ENCODE measurements around the gene HHIPL1. TPM values are rescaled to one million over a fixed set of nuclear protein-coding genes. Genes with fewer than 3 reads are reported as not detected.
A peak's percentile ranks its signal among the peaks of the same experiment; 100 is the strongest.

HHIPL1 gene
- total RNA-seq, 1 donor from 2014 or later = 1.4 TPM

DNA sequence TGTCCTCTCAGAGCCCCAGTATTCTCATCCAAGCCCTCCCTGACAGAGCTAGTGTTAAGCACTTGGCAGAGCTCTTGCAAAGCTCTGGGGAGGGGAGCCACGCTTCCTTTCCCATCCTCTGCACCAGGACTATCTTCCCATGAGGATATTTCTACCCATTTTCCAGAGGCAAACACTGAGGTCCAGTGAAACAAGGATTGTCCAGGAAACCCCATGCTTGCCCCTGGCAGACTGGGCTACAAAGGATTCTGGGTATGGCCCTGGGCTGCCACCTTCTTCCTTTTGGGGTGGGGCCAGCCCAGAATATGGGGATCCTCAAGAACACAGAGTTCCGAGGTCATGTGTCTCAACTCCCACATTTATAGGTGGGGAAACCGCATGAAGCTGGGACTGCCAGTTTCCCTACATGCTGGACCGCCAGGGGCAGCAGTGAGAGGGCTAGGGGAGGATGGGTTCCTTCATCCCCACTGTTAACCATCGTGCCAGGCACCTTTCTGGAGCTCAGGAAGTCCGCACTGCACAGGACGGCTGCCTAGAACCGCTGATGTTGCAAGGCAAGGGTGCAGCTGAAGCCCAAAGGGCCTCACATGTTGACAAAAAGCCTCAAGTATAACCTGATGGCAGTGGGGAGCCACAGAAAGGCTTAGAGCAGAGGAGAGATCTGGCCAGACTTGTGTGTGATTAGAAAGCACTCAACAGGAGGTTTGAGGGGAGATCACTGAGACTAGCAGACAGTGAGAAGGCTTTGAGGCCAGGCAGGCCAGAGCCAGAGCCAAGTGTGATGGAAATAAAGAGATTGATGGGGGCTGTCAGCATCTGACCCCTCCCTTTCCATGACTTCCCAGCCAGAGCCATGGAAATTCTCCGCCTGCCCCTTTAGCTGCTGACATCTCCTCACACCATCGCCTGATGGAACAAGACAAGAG, 35.4 kb upstream of the HHIPL1 start:
- no peak for DNase-seq (ENCODE audit: low read depth in 2 of 2)

- no peak for DNase-seq (ENCODE audit: low read depth in 2 of 2)
Measured at GRCh38 chr14:99611646-99612045, 33.3 kb upstream of the HHIPL1 start.

DNA sequence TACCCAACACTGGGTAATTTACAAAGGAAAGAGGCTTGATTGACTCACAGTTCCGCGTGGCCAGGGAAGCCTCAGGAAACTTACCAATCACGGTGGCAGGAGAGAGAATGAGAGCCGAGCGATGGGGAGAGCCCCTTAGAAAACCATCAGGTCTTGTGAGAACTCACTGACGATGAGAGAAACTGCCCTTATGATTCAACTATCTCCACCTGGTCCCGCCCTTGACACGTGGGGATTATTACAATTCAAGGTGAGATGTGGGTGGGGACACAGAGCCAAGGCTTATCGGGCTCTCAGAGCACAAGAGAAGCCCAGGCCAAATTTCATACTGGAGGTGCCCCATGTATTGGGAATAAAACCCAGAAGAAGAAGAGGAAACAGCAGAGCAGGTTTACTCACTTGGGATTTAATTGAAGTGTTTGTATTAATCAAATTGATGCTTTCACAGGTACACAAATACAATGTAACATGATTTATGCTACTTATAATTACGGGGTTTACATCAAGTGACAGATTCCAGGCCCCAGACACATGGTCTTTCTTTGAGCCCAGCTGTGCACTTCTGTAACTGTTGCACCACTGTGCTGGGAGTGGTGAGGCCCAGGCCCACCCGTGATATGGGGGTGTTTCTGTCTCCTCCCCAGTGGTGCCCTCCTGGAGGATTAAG, 32.7 kb upstream of the HHIPL1 start:
- no peak for DNase-seq (ENCODE audit: low read depth in 2 of 2)

GRCh38 chr14:99612738-99613330, 32.1 kb upstream of the HHIPL1 start:
- DNase-seq (ENCODE audit: low read depth in 2 of 2) = no peak

DNA sequence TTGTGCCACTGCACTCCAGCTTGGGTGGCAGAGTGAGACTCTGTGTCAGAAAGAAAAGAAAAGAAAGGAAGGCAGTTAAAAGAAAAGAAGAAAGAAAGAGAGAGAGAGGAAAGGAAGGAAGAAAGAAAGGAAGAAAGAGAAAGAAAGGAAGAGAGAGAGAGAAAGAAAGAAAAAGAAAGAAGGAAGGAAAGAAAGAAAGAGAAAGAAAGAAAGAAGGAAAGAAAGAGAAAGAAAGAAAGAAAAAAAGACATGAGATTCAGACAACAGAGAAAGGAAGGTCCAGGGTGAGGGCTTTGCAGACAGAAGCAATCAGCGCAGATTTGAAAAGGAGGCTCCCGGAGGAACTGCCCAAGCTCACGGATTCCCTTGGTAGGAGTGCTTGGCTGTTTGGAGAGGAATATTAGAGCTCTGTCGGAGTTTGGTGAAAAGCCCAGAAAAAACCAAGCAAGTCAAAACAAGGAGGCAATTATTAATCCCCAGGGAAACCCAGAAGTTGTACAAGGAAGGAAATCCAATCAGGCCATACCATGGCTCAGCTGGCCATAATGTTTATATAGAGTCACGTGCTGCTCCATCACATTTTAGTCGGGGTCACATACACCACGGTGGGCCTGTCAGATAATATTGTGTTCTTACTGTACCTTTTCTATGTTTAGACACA, 29.3 kb upstream of the HHIPL1 start:
- DNase-seq (ENCODE audit: low read depth in 2 of 2) = peak in 1 of 2 donors; percentile 81

DNA sequence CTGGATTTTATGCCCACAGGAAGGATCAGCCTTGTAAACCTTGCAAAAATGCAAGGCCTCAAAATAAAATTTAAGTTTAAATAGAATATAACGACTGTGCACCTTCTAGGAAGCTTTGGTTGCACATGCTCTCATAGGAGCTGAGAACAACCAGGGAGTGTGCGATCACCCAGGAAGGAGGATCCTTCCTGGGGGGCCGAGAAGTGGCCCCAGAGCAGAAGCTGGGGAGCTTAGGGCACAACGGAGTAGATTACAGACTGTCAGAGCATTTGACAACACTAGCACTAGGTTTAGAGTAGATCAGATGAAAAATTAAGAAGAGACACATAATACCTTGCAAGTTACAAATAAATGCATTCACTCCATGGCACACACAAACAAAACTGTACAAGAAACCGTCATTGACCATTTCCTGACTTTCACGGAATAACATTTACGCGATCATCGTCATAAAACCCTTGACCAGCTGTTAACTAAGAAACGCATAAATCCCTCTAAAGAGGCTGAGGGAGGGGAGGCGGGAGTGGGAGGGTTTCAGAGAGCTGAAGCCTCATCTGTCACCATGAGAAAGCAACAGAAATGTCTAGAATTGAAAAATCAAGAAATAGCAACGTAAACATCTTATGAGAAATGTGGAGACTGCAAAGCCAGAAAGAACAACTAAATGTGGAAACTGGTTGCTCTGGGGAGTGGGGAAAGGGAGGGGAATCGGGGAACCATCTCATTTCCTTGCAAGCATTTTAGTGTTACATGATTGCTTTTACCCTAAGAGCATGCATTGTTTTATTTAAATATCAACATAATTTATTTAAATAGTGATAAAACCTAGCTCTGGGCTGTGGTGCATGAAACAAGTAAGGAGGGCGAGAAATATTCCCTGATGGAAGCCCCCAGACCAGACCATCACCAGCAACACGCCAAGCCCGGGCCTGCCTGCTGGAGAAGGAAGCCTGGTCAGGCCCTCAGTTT, 27.8 kb upstream of the HHIPL1 start:
- DNase-seq (ENCODE audit: low read depth in 2 of 2) = no peak

GRCh38 chr14:99619835-99620834, 24.8 kb upstream of the HHIPL1 start:
- peak; percentile 74 to 90 for DNase-seq (ENCODE audit: low read depth in 2 of 2)

DNA sequence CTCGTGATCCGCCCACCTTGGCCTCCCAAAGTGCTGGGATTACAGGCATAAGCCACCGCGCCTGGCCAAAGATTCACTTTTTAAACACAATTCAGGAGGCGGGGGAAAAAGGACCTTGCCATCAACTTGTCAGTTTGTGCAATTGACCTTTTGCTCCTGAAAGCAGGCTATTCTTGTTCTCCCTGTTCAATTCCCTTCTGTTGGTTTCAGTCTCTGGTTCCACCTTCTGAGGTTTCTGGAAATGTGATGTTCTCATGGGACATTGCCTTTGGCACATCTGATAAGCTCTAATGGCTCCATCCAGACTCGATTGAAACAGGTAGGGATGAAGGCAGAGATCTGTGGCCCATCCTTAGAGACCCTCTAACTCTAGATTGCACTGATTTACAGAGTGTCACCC, 23.0 kb upstream of the HHIPL1 start:
- no peak for DNase-seq (ENCODE audit: low read depth in 2 of 2)

GRCh38 chr14:99624024-99624423, 20.9 kb upstream of the HHIPL1 start:
- no peak for DNase-seq (ENCODE audit: low read depth in 2 of 2)

DNA sequence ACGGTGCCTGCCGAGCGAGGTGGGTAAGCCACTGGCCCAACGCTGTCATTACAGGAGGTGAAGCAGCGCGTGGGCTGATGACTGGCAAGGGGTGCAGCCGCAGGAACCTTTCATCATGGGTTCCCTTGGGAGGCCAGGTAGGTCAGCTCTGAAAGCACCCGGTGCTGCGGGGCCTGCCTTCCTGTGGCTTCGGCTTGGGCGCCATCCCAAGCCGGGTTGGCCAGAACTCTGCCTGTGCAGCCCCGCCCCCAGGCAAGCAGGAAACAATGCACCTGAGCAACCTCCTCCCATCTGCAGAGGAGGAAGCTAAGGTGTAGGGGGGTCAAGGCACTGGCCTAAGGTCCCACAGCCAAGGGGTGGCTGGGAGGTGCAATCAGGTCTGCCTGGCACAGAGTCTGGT, 20.0 kb upstream of the HHIPL1 start:
- DNase-seq (ENCODE audit: low read depth in 2 of 2) = no peak

- DNase-seq (ENCODE audit: low read depth in 2 of 2) = no peak
Measured at GRCh38 chr14:99625476-99625875, 19.5 kb upstream of the HHIPL1 start.

GRCh38 chr14:99626041-99626648, 18.8 kb upstream of the HHIPL1 start:
- no peak for DNase-seq (ENCODE audit: low read depth in 2 of 2)

DNA sequence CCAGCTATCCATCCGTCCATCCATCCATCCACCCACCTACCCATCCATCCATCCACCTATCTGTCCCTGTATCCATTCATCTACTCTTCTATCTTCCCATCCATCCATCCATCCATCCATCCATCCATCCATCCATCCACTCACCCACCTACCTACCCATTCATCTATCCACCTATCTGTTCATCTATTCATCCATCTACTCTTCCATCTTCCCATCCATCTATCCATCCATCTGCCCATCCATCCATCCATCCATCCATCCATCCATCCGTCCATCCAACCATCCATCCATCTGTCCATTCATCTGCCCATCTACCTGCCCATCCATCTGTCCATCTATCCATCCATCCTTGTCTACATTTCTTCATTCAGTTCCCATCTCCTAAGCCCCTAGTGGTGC, 17.8 kb upstream of the HHIPL1 start:
- DNase-seq (ENCODE audit: low read depth in 2 of 2) = no peak

- no peak for DNase-seq (ENCODE audit: low read depth in 2 of 2)
Measured at GRCh38 chr14:99627510-99628381, 17.2 kb upstream of the HHIPL1 start.

GRCh38 chr14:99628887-99629618, 15.9 kb upstream of the HHIPL1 start:
- DNase-seq (ENCODE audit: low read depth in 2 of 2) = peak in 1 of 2 donors; percentile 69

DNA sequence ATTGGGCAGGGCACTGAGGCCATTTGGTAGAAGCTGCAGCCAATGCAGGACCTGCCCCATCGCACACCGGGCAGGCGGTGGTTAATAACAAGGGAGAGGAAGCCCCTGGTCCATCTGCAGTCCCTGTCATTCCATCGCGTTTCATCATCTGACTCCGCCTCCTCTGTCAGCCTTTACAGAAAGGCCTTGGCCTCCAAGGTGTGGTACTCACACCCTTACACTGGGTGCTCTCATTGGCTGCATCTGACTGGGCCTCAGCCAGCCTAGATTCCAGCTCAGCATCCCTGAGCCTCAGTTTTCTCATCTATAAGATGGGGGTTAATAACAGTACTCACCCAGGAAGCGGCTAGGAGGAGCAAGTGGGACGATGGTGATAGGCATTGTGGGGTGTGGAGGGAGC, 14.7 kb upstream of the HHIPL1 start:
- no peak for DNase-seq (ENCODE audit: low read depth in 2 of 2)

DNA sequence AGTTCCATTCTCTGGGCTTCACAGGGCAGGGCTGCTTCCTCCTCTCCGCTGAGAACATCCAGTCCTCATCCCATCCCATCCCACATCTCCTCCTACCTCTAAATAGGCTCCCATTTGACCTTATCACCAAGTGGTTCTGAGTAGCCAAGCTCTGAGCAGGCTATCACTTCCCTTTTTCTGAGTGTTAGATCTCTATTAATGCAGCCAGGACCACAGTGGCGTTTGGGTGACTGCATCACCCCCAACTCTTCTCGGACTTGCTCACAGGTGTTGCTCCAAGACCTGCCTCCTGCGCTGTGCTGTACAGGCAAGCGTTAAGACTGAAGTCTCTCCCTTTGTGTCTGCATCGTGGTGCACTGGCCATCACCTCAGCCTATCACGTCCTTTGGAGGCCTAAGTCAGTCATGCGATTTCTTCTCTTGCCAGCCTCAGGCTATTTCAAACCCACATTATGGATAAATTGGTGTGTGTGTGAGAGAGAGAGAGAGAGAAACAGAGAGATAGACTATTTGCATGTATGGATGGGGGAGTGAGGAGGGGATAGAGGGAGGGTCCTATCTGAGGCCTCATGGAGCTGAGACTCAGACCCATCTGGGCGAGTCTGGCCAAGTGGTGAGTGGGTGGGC, 12.4 kb upstream of the HHIPL1 start:
- no peak for DNase-seq (ENCODE audit: low read depth in 2 of 2)
